Osteoblast (primary cell): ENCODE measurements around the gene HES4. TPM values are rescaled to one million over a fixed set of nuclear protein-coding genes. Genes with fewer than 3 reads are reported as not detected.

ENCODE experiments used
- DNase-seq: peaks from one replicate; pipeline ENCODE4 v3.0.0; 2011; ENCODE audit warnings: low spot score, mixed read lengths; ENCODE audit not compliant: insufficient read length; ENCODE audit errors: missing footprints
- H2AFZ ChIP-seq: 2 replicates; pipeline ENCODE4 v1.6.0; 2011; ENCODE audit warnings: mild to moderate bottlenecking, low read length
- H3K27ac ChIP-seq: 2 replicates; pipeline ENCODE4 v1.5.1; 2011; ENCODE audit warnings: mild to moderate bottlenecking, low read depth, low read length, moderate library complexity
- H3K27me3 ChIP-seq: 2 replicates; pipeline ENCODE4 v1.6.0; 2012; ENCODE audit warnings: mild to moderate bottlenecking, control low read depth, inconsistent platforms, low read length, moderate library complexity; ENCODE audit not compliant: insufficient read depth
- H3K36me3 ChIP-seq: 2 replicates; pipeline ENCODE4 v1.5.1; 2011; ENCODE audit warnings: mild to moderate bottlenecking, low read length, control low read depth, moderate library complexity; ENCODE audit not compliant: insufficient read depth
- H3K4me1 ChIP-seq: 2 replicates; pipeline ENCODE4 v1.5.1; 2011; ENCODE audit warnings: mild to moderate bottlenecking, low read length, control low read depth, moderate library complexity; ENCODE audit not compliant: insufficient read depth
- H3K4me2 ChIP-seq: 2 replicates; pipeline ENCODE4 v1.6.0; 2011; ENCODE audit warnings: mild to moderate bottlenecking, low read length; ENCODE audit not compliant: insufficient read depth
- H3K4me3 ChIP-seq: fragments of 200-600 bp; sonication (generic); 3 replicates; pipeline ENCODE4 v1.5.1; 2012; ENCODE audit warnings: mild to moderate bottlenecking, low read length, inconsistent platforms; ENCODE audit not compliant: insufficient read depth
- H3K79me2 ChIP-seq: 2 replicates; pipeline ENCODE4 v1.6.0; 2012; ENCODE audit warnings: mild to moderate bottlenecking, low read length, control low read depth, inconsistent platforms; ENCODE audit not compliant: insufficient read depth
- H3K9me3 ChIP-seq: 2 replicates; pipeline ENCODE4 v1.5.1; 2011; ENCODE audit warnings: low read depth, low read length, control low read depth
- H4K20me1 ChIP-seq: 2 replicates; pipeline ENCODE4 v1.6.0; 2012; ENCODE audit warnings: mild to moderate bottlenecking, low read length, control low read depth; ENCODE audit not compliant: insufficient read depth
- total RNA-seq: library from RNA; depleted of rRNA; stranded (reverse); fragments of >200 nt; gene quantifications from 2 replicates; pipeline ENCODE4 v1.2.3, GENCODE V29; 2012
- TF ChIP-seq, protein P1 (sequence below): IDR thresholded peaks from 2 replicates; pipeline ENCODE4 v1.5.1; 2011; ENCODE audit warnings: mild to moderate bottlenecking, low read depth, low read length, moderate library complexity; ENCODE audit errors: extremely low read depth

The HES4 gene
- total RNA-seq, 1 donor: 0.72 TPM

DNA sequence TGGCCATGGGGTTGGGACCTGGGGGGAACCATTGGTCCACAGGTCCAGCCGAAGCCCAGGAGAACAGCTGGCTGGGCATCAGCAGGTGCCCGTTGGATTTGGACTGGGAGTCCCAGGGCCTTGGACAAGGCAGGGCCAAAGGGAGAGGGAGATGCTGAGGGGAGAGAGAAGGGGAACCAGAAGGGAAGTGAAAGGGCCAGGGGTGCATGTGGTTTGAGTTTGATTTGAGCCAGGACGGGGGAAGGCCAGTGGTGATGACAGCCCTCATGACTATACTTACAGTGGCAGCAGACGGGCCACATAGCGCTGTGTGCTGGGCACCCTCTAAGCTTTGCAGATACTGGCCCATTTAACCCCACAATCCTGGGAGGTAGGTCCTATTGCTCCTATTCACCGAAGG, 38.8 kb upstream of the HES4 start:
- no peak overlapping the region for H3K27ac ChIP-seq
- no peaks in the 10 kb centered on the region for H3K79me2 ChIP-seq
- peaks cover 7% of the 10 kb centered on the region for H3K4me1 ChIP-seq
- TF ChIP-seq, protein P1, sequence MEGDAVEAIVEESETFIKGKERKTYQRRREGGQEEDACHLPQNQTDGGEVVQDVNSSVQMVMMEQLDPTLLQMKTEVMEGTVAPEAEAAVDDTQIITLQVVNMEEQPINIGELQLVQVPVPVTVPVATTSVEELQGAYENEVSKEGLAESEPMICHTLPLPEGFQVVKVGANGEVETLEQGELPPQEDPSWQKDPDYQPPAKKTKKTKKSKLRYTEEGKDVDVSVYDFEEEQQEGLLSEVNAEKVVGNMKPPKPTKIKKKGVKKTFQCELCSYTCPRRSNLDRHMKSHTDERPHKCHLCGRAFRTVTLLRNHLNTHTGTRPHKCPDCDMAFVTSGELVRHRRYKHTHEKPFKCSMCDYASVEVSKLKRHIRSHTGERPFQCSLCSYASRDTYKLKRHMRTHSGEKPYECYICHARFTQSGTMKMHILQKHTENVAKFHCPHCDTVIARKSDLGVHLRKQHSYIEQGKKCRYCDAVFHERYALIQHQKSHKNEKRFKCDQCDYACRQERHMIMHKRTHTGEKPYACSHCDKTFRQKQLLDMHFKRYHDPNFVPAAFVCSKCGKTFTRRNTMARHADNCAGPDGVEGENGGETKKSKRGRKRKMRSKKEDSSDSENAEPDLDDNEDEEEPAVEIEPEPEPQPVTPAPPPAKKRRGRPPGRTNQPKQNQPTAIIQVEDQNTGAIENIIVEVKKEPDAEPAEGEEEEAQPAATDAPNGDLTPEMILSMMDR: no peak
- no peak overlapping the region for H2AFZ ChIP-seq
- no peak overlapping the region for H3K4me3 ChIP-seq
- H3K27me3 ChIP-seq: peaks cover 7% of the 10 kb centered on the region
- H4K20me1 ChIP-seq: peaks cover 10% of the 10 kb centered on the region
- no peak for DNase-seq
- H3K36me3 ChIP-seq: no peaks in the 10 kb centered on the region
- H3K4me2 ChIP-seq: no peak overlapping the region
- no peaks in the 10 kb centered on the region for H3K9me3 ChIP-seq

DNA sequence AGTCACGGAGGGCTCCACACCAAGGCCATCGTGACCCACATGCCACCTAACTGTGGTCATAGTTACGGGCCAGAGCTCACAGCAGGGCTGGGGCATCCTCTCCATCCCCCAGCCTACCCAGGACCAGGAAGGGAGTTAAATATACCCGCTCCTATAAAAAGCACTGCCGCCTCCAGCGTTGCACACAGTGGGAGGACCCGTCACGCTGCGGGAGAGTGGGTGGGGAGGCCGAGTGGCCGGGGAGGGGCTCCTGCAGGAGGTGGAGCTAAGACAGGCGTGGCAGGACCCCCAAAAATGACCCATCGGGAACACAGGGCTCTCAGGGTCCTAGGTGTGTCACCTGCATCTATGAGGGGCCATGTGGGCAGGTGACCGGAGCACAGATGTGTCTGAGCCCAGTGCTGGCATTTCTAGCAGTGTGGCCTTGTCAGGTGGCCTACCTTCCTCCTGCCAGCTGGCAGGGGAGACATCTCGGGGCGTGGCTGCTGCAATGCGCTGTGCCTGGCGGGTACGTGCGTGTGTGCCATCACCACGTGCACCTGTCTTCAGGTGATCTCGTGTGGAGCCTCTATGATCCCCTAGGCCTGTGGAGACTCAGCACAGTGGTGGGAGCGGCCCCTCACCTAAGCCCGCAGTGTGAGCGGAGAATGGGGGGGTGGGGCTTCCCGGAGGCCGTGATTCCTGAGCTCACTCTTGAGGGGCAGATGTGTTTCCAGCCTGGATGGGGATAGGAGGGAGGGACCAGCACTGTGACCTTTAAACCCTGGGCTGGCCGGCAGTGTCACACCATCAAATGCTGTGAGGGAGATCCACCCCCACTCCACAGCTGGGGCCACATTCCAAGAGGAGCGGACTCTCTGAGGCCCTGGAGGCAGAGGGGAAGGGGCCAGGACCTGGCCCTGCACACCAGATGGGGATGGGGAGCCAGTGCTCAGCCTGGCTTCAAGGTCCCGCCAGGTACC, 37.8 kb upstream of the HES4 start:
- Histone ChIP-seq H3K79me2 (no peaks in the 10 kb centered on the region), H3K4me3 (no peak overlapping the region)

DNA sequence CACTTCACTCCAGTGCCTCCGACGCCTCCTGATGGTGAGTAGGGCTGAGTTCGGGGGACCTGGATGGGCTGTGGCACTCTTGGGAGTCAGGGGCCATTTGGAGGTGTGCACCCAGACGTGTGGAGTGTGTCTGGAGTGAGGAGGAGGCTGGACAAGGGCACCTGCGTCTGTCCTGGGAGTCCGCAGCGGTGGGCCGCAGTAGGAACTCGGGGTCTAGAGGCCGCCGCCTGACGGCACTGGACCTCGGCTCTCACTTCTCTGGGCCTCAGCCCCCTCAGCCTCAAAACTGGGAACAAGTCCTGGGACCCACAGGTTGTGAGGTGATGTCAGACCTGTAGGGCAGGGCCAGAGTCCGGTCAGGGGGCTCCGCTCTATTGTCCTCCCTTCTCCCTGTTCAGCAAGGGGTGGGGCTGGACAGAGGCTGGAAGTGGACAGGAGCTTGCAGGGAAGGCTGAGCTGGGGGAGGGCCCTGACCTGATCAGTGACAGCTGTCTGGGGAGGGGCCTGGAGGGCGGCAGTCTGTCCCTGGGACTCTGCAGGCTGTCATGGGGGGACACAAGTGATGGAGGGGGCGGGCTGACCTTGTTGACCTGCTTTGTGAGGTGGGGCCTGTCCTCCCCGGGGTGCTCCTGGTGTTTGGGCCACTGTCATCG, 35.5 kb upstream of the HES4 start:
- Histone ChIP-seq H4K20me1 (peaks cover 20% of the 10 kb centered on the region), H3K27ac (no peak overlapping the region), H3K36me3 (no peaks in the 10 kb centered on the region), H3K4me3 (no peak overlapping the region), H3K79me2 (no peaks in the 10 kb centered on the region), H3K27me3 (peaks cover 20% of the 10 kb centered on the region), H2AFZ (no peak overlapping the region), H3K9me3 (no peaks in the 10 kb centered on the region), H3K4me2 (no peak overlapping the region), H3K4me1 (peaks cover 6% of the 10 kb centered on the region)
- DNase-seq: no peak
- TF ChIP-seq, protein P1: no peak

More for the DNA sequence above, 37.8 kb upstream of the HES4 start:
- Histone ChIP-seq H3K36me3 (no peaks in the 10 kb centered on the region), H3K4me2 (no peak overlapping the region), H3K27me3 (peaks cover 13% of the 10 kb centered on the region), H3K27ac (no peak overlapping the region), H4K20me1 (peaks cover 10% of the 10 kb centered on the region), H3K4me1 (peaks cover 7% of the 10 kb centered on the region), H3K9me3 (no peaks in the 10 kb centered on the region), H2AFZ (no peak overlapping the region)
- TF ChIP-seq, protein P1: no peak
- DNase-seq: no peak

DNA sequence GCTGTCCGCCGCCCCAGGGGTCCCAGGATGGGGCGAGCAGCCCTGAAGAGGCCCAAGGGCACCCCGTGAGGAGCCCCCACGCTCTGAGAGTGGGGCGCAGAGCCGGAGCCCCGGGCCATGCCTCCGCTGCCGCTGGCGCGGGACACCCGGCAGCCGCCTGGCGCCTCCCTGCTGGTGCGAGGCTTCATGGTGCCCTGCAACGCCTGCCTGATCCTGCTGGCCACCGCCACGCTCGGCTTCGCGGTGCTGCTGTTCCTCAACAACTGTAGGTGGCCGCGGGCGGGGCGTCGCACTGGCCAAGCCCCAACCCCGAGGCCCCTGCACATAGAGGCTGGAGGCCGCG, 34.5 kb upstream of the HES4 start:
- TF ChIP-seq, protein P1: no peak
- Histone ChIP-seq H3K9me3 (no peaks in the 10 kb centered on the region), H3K4me2 (no peak overlapping the region), H2AFZ (no peak overlapping the region), H3K36me3 (no peaks in the 10 kb centered on the region), H3K4me1 (no peaks in the 10 kb centered on the region), H3K27ac (no peak overlapping the region), H3K79me2 (no peaks in the 10 kb centered on the region), H4K20me1 (peaks cover 20% of the 10 kb centered on the region), H3K4me3 (no peak overlapping the region), H3K27me3 (peaks cover 20% of the 10 kb centered on the region)
- DNase-seq: no peak
